Measurements from ENCODE around the gene EXOC4. TPM values are rescaled to one million over a fixed set of nuclear protein-coding genes. Genes with fewer than 3 reads are reported as not detected.

EXOC4 gene
- total RNA-seq, 2 experiments from 2014 or later = 58.0 to 59.9 TPM

- no peak overlapping the region for H3K4me3 ChIP-seq (ENCODE audit: low read length)
- H3K4me1 ChIP-seq (ENCODE audit: insufficient read depth, low read length) = no peaks in the 10 kb centered on the region
- no peaks in the 10 kb centered on the region for H3K4me1 Mint-ChIP-seq (ENCODE audit: low read depth)
- H3K36me3 ChIP-seq (ENCODE audit: insufficient read depth, low read length) = no peaks in the 10 kb centered on the region
- intact Hi-C loops (cut with DNase I, micrococcal nuclease) = no loop called here
- H3K27me3 ChIP-seq (ENCODE audit: control insufficient read depth in 1 of 2, insufficient read depth in 2 of 2, low read length in 2 of 2) = no peaks in the 10 kb centered on the region
- CTCF ChIA-PET = no interaction called here
- TF ChIP-seq, protein P1, sequence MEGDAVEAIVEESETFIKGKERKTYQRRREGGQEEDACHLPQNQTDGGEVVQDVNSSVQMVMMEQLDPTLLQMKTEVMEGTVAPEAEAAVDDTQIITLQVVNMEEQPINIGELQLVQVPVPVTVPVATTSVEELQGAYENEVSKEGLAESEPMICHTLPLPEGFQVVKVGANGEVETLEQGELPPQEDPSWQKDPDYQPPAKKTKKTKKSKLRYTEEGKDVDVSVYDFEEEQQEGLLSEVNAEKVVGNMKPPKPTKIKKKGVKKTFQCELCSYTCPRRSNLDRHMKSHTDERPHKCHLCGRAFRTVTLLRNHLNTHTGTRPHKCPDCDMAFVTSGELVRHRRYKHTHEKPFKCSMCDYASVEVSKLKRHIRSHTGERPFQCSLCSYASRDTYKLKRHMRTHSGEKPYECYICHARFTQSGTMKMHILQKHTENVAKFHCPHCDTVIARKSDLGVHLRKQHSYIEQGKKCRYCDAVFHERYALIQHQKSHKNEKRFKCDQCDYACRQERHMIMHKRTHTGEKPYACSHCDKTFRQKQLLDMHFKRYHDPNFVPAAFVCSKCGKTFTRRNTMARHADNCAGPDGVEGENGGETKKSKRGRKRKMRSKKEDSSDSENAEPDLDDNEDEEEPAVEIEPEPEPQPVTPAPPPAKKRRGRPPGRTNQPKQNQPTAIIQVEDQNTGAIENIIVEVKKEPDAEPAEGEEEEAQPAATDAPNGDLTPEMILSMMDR (IDR thresholded peaks at IDR 0.05) = no peak
- H3K36me3 Mint-ChIP-seq (ENCODE audit: low read depth) = peaks cover 20% of the 10 kb centered on the region
- peaks cover 0 to 10% of the 10 kb centered on the region in 2 experiments for H3K9me3 ChIP-seq (ENCODE audit: control insufficient read depth in 1 of 2, insufficient read depth in 1 of 2, low read length in 2 of 2)
- POLR2A ChIA-PET = no interaction called here
- H3K27me3 Mint-ChIP-seq = no peaks in the 10 kb centered on the region
- no peak overlapping the region for H3K27ac Mint-ChIP-seq
- DNase-seq (no peak), ATAC-seq (ENCODE audit: poor library complexity) (no peak)
- H3K27ac ChIP-seq (ENCODE audit: low read depth in 1 of 2, low read length in 2 of 2) = no peak overlapping the region
- H3K4me3 Mint-ChIP-seq = no peak overlapping the region
- H3K9me3 Mint-ChIP-seq = peaks cover 2% of the 10 kb centered on the region
These were observed 576.5 kb downstream of the EXOC4 start for GRCh38 chr7:133829336-133829897.

DNA sequence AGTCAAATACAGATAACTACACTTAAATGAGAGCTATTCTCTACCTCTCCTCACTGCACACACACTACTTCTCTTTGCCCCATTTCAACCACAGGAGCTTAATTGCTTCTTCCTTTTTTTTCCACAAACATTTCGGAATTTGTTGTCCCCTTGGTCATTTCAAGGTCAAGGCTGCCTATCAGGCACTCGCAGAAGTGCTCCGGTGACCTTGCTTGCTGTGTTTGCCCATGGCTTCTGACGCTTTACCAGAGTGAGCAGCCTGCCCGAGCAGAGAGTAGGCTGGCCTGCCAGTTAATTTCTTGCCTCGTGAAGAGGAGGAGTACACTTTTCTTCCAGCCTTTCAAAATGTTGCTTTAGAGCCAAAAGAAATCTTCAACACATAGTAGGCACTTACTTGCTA is 577.2 kb downstream of the EXOC4 start:
- CTCF ChIA-PET = no interaction called here

GRCh38 chr7:133836666-133837065 is 583.8 kb downstream of the EXOC4 start:
- ChIA-PET POLR2A (no interaction called here), CTCF (no interaction called here)
- TF ChIP-seq, protein P1 (IDR thresholded peaks at IDR 0.05) = no peak
- peaks cover 4% of the 10 kb centered on the region for H3K4me1 Mint-ChIP-seq (ENCODE audit: low read depth)
- H3K36me3 Mint-ChIP-seq (ENCODE audit: low read depth) = peaks cover 9% of the 10 kb centered on the region
- peaks cover 2% of the 10 kb centered on the region for H3K9me3 Mint-ChIP-seq
- H3K36me3 ChIP-seq (ENCODE audit: insufficient read depth, low read length) = no peaks in the 10 kb centered on the region
- H3K4me3 Mint-ChIP-seq = no peak overlapping the region
- H3K4me3 ChIP-seq (ENCODE audit: low read length) = no peak overlapping the region
- ATAC-seq (ENCODE audit: poor library complexity) (no peak), DNase-seq (no peak)
- no peak overlapping the region for H3K27ac ChIP-seq (ENCODE audit: low read depth in 1 of 2, low read length in 2 of 2)
- no peak overlapping the region for H3K27ac Mint-ChIP-seq
- H3K9me3 ChIP-seq (ENCODE audit: control insufficient read depth in 1 of 2, insufficient read depth in 1 of 2, low read length in 2 of 2) = no peaks in the 10 kb centered on the region
- H3K27me3 Mint-ChIP-seq = no peaks in the 10 kb centered on the region
- no peaks in the 10 kb centered on the region for H3K4me1 ChIP-seq (ENCODE audit: insufficient read depth, low read length)
- intact Hi-C loops (cut with DNase I, micrococcal nuclease) = no loop called here
- H3K27me3 ChIP-seq (ENCODE audit: control insufficient read depth in 1 of 2, insufficient read depth in 2 of 2, low read length in 2 of 2) = no peaks in the 10 kb centered on the region

More for the DNA sequence above, 577.2 kb downstream of the EXOC4 start:
- no peak for ATAC-seq (ENCODE audit: poor library complexity)
- TF ChIP-seq, protein P1 (IDR thresholded peaks at IDR 0.05) = no peak
- Mint-ChIP-seq H3K4me3 (no peak overlapping the region), H3K27me3 (no peaks in the 10 kb centered on the region), H3K36me3 (ENCODE audit: low read depth) (peaks cover 18% of the 10 kb centered on the region), H3K27ac (no peak overlapping the region), H3K9me3 (peaks cover 2% of the 10 kb centered on the region), H3K4me1 (ENCODE audit: low read depth) (no peaks in the 10 kb centered on the region)
- no peak overlapping the region for H3K4me3 ChIP-seq (ENCODE audit: low read length)
- no peak overlapping the region for H3K27ac ChIP-seq (ENCODE audit: low read depth in 1 of 2, low read length in 2 of 2)
- H3K27me3 ChIP-seq (ENCODE audit: control insufficient read depth in 1 of 2, insufficient read depth in 2 of 2, low read length in 2 of 2) = no peaks in the 10 kb centered on the region
- intact Hi-C loops (cut with DNase I, micrococcal nuclease) = no loop called here
- no peak for DNase-seq
- H3K4me1 ChIP-seq (ENCODE audit: insufficient read depth, low read length) = no peaks in the 10 kb centered on the region
- H3K36me3 ChIP-seq (ENCODE audit: insufficient read depth, low read length) = no peaks in the 10 kb centered on the region
- H3K9me3 ChIP-seq (ENCODE audit: control insufficient read depth in 1 of 2, insufficient read depth in 1 of 2, low read length in 2 of 2) = peaks cover 0 to 10% of the 10 kb centered on the region in 2 experiments
- POLR2A ChIA-PET = no interaction called here
